HS-5 (cell line): ENCODE data around the gene GPRIN3.
"Not testable (repeated sequence)": the region's sequence is repeated elsewhere in the genome, so short reads cannot be mapped to it uniquely, and the experiment has no call there.

Experiments used
- DNase-seq: peaks from one replicate; pipeline ENCODE4 v3.0.0-alpha.2; 2012; ENCODE audit warnings: low read depth

The GPRIN3 gene

GRCh38 chr4:89214308-89214707 lies 93.3 kb downstream of the GPRIN3 start:
- DNase-seq: no peak

GRCh38 chr4:89213382-89213701 lies 94.3 kb downstream of the GPRIN3 start:
- DNase-seq: no peak

- no peak for DNase-seq
These were observed 94.8 kb downstream of the GPRIN3 start for GRCh38 chr4:89212666-89213381.

DNA sequence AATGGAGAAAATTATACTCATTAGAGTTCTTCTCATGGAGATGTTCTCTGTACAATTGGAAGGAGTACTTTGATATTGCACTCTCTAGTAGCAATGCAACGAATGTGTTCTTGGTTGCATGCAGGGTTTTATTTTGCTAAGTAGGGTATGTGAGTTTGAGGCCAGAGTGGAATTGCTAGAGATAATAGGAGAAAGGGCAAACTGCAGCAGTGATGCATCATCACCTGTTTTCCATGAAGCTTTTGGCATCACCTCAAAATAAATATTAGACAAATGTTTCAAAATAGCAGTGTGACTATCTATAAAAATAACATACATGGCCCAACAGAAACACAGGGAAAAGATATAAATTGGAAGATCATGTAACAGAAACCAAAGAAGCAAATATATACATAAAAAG lies 103.0 kb downstream of the GPRIN3 start:
- no peak for DNase-seq

DNA sequence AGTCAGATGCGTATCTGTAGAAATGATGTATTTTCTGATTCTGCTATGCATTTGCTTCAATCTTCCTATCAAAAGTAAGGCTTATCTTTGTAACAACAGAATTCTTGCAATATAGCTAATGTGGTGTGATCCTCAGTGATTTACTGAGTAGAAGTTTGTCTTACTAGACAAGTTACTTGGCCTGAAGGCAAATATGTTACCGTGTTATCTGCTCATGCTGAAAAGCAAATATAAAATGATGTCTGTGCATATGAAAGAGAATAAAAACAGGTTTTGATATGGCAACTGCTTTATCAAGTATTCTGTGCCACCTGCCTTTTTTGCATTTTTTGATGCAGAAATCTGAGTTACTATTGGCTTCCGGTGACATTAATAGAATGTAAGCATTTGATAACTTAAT lies 103.7 kb downstream of the GPRIN3 start:
- no peak for DNase-seq

- not testable (repeated sequence) for DNase-seq
These were observed 108.2 kb downstream of the GPRIN3 start for GRCh38 chr4:89199394-89199793.

DNA sequence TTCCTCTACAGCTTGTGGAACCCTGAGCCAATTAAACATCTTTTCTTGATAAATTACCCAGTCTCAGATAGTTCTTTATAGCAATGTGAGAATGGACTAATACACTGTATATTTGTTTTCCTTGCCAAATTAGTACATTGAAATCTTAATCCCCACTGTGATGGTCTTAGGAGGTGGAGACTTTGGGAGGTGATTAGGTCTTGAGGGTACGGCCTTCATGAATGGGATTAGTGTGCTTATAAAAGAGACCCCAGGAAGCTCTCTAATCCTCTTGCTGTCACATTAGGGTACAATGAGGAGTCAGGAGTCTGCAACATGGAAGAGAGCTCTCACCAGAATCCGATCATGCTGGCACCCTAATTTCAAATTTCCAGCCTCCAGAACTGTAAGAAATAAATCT lies 109.7 kb downstream of the GPRIN3 start:
- DNase-seq: no peak

DNA sequence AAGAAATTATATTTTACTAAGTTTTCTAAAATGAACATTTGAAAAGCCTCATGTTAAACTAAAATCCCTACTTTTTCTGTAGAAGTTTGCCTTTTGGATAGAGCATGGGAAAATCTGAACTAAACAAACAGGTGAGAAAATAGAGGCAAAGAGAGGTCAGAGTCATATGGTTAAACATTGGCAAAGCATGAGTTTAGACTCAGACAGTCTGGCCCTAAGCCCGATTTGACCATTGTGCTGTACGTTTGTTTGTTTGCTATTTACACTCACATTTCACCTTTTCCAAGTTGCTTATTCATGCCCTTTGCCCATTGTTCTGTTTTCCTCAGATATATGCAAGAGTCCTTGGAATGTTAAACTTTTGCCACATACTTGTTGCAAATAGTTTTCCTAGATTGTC lies 110.9 kb downstream of the GPRIN3 start:
- no peak for DNase-seq

- DNase-seq: no peak
These were observed 111.4 kb downstream of the GPRIN3 start for GRCh38 chr4:89196056-89196674.

GRCh38 chr4:89193843-89194242 lies 113.8 kb downstream of the GPRIN3 start:
- no peak for DNase-seq
